ENCODE measurements around the gene FAT3. TPM values are rescaled to one million over a fixed set of nuclear protein-coding genes. Genes with fewer than 3 reads are reported as not detected.

FAT3 gene
- polyA plus RNA-seq, 3 donors = not detected

DNA sequence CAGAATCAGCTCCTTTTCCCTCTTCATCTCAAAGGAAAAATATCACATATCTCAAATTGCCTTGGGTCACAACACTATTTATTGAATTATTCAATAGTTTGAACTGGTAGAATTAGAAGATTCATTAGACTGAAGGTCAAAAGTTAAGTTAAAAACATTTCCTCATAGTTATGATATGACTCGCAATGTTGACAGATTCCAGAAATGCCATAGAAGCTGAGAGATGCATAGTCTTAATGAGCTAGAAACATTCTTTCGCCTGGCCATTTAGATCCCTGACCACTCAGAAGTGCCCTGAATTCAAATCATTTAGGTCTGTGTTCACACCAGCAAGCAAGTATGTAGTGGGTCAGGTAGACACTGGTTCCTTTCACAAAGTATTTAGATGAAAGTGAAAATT lies 44.4 kb downstream of the FAT3 start:
- Histone ChIP-seq H3K4me1 (ENCODE audit: control insufficient read depth in 1 of 2, insufficient read depth in 2 of 2, low read length in 2 of 2) (no peaks in the 10 kb centered on the region), H3K27ac (ENCODE audit: low read depth in 1 of 2, low read length in 2 of 2) (no peak overlapping the region), H3K4me2 (replicated peaks; ENCODE audit: extremely low read depth, low read length, poor library complexity, severe bottlenecking) (no peak overlapping the region), H3K27me3 (ENCODE audit: control insufficient read depth in 2 of 2, insufficient read depth in 2 of 2, low read length in 2 of 2) (no peaks in the 10 kb centered on the region), H3K79me2 (ENCODE audit: insufficient read depth, low read length) (no peaks in the 10 kb centered on the region), H3K9ac (ENCODE audit: insufficient read depth, low read length, poor library complexity, severe bottlenecking) (no peak overlapping the region), H4K20me1 (ENCODE audit: insufficient read depth, low read length) (no peaks in the 10 kb centered on the region), H3K36me3 (replicated peaks in 1 of 2; ENCODE audit: control insufficient read depth in 1 of 2, insufficient read depth in 2 of 2, low read length in 2 of 2) (no peaks in the 10 kb centered on the region), H3K4me3 (replicated peaks in 1 of 3; ENCODE audit: low read depth in 2 of 3, low read length in 3 of 3) (no peak overlapping the region), H2AFZ (ENCODE audit: insufficient read depth, low read depth, low read length, poor library complexity, severe bottlenecking) (no peak overlapping the region), H3K9me3 (replicated peaks in 1 of 2; ENCODE audit: control insufficient read depth in 1 of 2, insufficient read depth in 1 of 2, low read length in 2 of 2) (no peaks in the 10 kb centered on the region)
- peaks cover 0 to 4% (median 2%) of the 10 kb centered on the region in 7 donors for H3K9me3 Mint-ChIP-seq
- WGBS (ENCODE audit: insufficient coverage) = 100% methylated on average over 1 of the region's 2 CpGs
- no peak overlapping the region for H3K4me3 Mint-ChIP-seq
- H3K36me3 Mint-ChIP-seq = no peaks in the 10 kb centered on the region
- DNase-seq = no peak
- H3K27ac Mint-ChIP-seq = no peak overlapping the region
- peaks cover 0 to 1% (median 0%) of the 10 kb centered on the region in 3 donors for H3K27me3 Mint-ChIP-seq (ENCODE audit: low read depth in 3 of 3)
- intact Hi-C loops (cut with micrococcal nuclease) = no loop called here
- H3K4me1 Mint-ChIP-seq = no peaks in the 10 kb centered on the region
- TF ChIP-seq, protein P1, sequence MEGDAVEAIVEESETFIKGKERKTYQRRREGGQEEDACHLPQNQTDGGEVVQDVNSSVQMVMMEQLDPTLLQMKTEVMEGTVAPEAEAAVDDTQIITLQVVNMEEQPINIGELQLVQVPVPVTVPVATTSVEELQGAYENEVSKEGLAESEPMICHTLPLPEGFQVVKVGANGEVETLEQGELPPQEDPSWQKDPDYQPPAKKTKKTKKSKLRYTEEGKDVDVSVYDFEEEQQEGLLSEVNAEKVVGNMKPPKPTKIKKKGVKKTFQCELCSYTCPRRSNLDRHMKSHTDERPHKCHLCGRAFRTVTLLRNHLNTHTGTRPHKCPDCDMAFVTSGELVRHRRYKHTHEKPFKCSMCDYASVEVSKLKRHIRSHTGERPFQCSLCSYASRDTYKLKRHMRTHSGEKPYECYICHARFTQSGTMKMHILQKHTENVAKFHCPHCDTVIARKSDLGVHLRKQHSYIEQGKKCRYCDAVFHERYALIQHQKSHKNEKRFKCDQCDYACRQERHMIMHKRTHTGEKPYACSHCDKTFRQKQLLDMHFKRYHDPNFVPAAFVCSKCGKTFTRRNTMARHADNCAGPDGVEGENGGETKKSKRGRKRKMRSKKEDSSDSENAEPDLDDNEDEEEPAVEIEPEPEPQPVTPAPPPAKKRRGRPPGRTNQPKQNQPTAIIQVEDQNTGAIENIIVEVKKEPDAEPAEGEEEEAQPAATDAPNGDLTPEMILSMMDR (IDR thresholded peaks at IDR 0.05) = no peak

DNA sequence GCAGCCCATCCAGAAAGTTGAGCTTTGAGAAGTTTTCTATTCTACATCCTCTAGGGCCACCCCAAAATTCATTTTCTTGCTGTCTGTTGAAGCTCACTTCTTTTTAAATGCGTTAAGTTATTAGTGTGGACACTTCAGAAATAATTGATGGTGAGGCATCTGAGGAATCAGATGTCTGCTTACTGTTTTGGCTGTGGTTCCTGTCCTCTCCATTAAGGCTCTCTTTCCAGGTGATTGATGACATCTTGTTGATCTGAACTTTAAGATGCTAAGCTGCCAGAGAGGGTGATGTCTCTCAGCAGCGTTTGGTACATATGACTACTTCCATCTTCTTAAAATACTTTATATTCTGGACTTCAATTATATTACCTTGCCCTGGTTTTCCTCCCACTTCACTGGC lies 45.2 kb downstream of the FAT3 start:
- H3K9me3 ChIP-seq (replicated peaks in 1 of 2; ENCODE audit: control insufficient read depth in 1 of 2, insufficient read depth in 1 of 2, low read length in 2 of 2) = no peaks in the 10 kb centered on the region
- Mint-ChIP-seq H3K4me3 (no peak overlapping the region), H3K36me3 (no peaks in the 10 kb centered on the region), H3K27me3 (ENCODE audit: low read depth in 3 of 3) (peaks cover 0 to 1% (median 0%) of the 10 kb centered on the region in 3 donors), H3K27ac (no peak overlapping the region), H3K9me3 (peaks cover 0 to 4% (median 2%) of the 10 kb centered on the region in 7 donors), H3K4me1 (no peaks in the 10 kb centered on the region)
- no peak overlapping the region for H2AFZ ChIP-seq (ENCODE audit: insufficient read depth, low read depth, low read length, poor library complexity, severe bottlenecking)
- no peaks in the 10 kb centered on the region for H3K79me2 ChIP-seq (ENCODE audit: insufficient read depth, low read length)
- intact Hi-C loops (cut with micrococcal nuclease) = no loop called here
- no peaks in the 10 kb centered on the region for H4K20me1 ChIP-seq (ENCODE audit: insufficient read depth, low read length)
- TF ChIP-seq, protein P1 (IDR thresholded peaks at IDR 0.05) = no peak
- no peak overlapping the region for H3K4me2 ChIP-seq (replicated peaks; ENCODE audit: extremely low read depth, low read length, poor library complexity, severe bottlenecking)
- no peak overlapping the region for H3K9ac ChIP-seq (ENCODE audit: insufficient read depth, low read length, poor library complexity, severe bottlenecking)
- no peak overlapping the region for H3K4me3 ChIP-seq (replicated peaks in 1 of 3; ENCODE audit: low read depth in 2 of 3, low read length in 3 of 3)
- H3K27ac ChIP-seq (ENCODE audit: low read depth in 1 of 2, low read length in 2 of 2) = no peak overlapping the region
- DNase-seq = no peak
- whole genome bisulfite sequencing (ENCODE audit: insufficient coverage) = no CpG with 5 or more reads among the region's 2 CpGs
- no peaks in the 10 kb centered on the region for H3K36me3 ChIP-seq (replicated peaks in 1 of 2; ENCODE audit: control insufficient read depth in 1 of 2, insufficient read depth in 2 of 2, low read length in 2 of 2)
- no peaks in the 10 kb centered on the region for H3K4me1 ChIP-seq (ENCODE audit: control insufficient read depth in 1 of 2, insufficient read depth in 2 of 2, low read length in 2 of 2)
- H3K27me3 ChIP-seq (ENCODE audit: control insufficient read depth in 2 of 2, insufficient read depth in 2 of 2, low read length in 2 of 2) = no peaks in the 10 kb centered on the region

All from CD14-positive monocyte (primary cell).